Measurements from ENCODE around the gene CLCN5. TPM values are rescaled to one million over a fixed set of nuclear protein-coding genes. Genes with fewer than 3 reads are reported as not detected.
A peak's percentile ranks its signal among the peaks of the same experiment; 100 is the strongest.

Gene CLCN5
- total RNA-seq, 4 donors from 2014 or later = 3.7 to 8.2 (median 5.5) TPM

- no peak for TF ChIP-seq EP300 (IDR thresholded peaks at IDR 0.05; ENCODE audit: low read depth)
- no peak for TF ChIP-seq POLR2A (IDR thresholded peaks at IDR 0.05)
- TF ChIP-seq POLR2AphosphoS5 (IDR thresholded peaks at IDR 0.05) = no peak
- no peak for TF ChIP-seq CTCF (IDR thresholded peaks at IDR 0.05)
- 59 to 66% methylated on average over 3 to 5 of the region's 5 CpGs for WGBS, 2 donors (ENCODE audit: low coverage in 1 of 2)
- no peak for DNase-seq
- Histone ChIP-seq H3K36me3 (no peaks in the 10 kb centered on the region), H3K4me1 (no peaks in the 10 kb centered on the region), H3K27me3 (no peaks in the 10 kb centered on the region), H3K4me3 (no peak overlapping the region), H3K9me3 (no peaks in the 10 kb centered on the region), H3K27ac (no peak overlapping the region)
- in situ Hi-C loops (cut with MboI; ENCODE audit: low pct_ligation_motif_present in 1 of 4, low pct_unique_long_range_greater_than_20kb in 1 of 4, low sequenced_read_pairs in 3 of 4) = no loop called here
- intact Hi-C loops (cut with DNase I; ENCODE audit: low total_unique reads) = no loop called here
These were observed 181.6 kb downstream of the CLCN5 start for GRCh38 chrX:50103866-50104566.

DNA sequence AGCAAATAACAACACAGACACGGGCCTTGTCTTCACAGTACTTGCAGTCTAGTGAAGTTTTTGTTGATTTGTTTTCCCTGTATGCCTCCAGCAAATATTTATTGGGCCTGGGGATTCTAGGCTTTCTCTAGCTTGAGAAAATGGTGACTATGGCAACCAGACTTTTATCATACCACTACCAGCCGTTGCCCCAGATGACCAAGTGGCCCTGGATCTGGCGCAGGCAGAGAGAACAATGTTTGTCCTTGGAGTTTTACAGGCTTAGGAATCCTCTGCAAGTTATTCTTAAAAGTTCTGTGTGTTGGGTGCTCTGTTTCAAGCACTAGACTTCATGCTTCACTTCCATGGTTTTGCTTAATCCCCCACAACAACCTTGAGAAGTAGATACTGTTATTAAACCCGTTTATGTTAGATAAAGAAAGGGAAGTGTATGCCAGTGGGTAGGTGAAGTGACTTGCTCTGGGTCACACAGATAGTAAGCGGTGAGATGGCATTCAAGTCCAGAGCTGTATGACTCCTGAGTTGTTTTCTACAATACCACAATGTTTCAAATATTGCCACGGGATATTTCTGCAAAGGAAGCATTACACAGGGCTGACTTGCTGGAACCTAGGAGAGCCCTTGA is 183.8 kb downstream of the CLCN5 start:
- H3K4me3 ChIP-seq = no peak overlapping the region
- H3K4me1 ChIP-seq = no peaks in the 10 kb centered on the region
- TF ChIP-seq POLR2A (IDR thresholded peaks at IDR 0.05) (no peak), POLR2AphosphoS5 (IDR thresholded peaks at IDR 0.05) (no peak), CTCF (IDR thresholded peaks at IDR 0.05) (no peak), EP300 (IDR thresholded peaks at IDR 0.05; ENCODE audit: low read depth) (no peak)
- H3K27ac ChIP-seq = no peak overlapping the region
- DNase-seq = no peak
- H3K36me3 ChIP-seq = no peaks in the 10 kb centered on the region
- 50 to 62% methylated on average over 1 to 6 of the region's 6 CpGs for WGBS, 2 donors (ENCODE audit: low coverage in 1 of 2)
- no peaks in the 10 kb centered on the region for H3K27me3 ChIP-seq
- intact Hi-C loops (cut with DNase I; ENCODE audit: low total_unique reads) (no loop called here), in situ Hi-C loops (cut with MboI; ENCODE audit: low pct_ligation_motif_present in 1 of 4, low pct_unique_long_range_greater_than_20kb in 1 of 4, low sequenced_read_pairs in 3 of 4) (no loop called here)
- no peaks in the 10 kb centered on the region for H3K9me3 ChIP-seq

GRCh38 chrX:50107470-50107869 is 185.1 kb downstream of the CLCN5 start:
- 66 to 100% methylated on average over 1 to 2 of the region's 2 CpGs for WGBS, 2 donors (ENCODE audit: low coverage in 1 of 2)
- H3K27ac ChIP-seq = peak overlapping the region in 2 of 4 donors; percentile 32 to 50
- in situ Hi-C loops (cut with MboI; ENCODE audit: low pct_ligation_motif_present in 1 of 4, low pct_unique_long_range_greater_than_20kb in 1 of 4, low sequenced_read_pairs in 3 of 4) = no loop called here

More at GRCh38 chrX:50107470-50107869, 185.1 kb downstream of the CLCN5 start:
- no peak for DNase-seq
- no peak overlapping the region for H3K4me3 ChIP-seq
- intact Hi-C loops (cut with DNase I; ENCODE audit: low total_unique reads) = no loop called here
- no peaks in the 10 kb centered on the region for H3K9me3 ChIP-seq
- no peaks in the 10 kb centered on the region for H3K36me3 ChIP-seq
- TF ChIP-seq POLR2AphosphoS5 (IDR thresholded peaks at IDR 0.05) (no peak), POLR2A (IDR thresholded peaks at IDR 0.05) (no peak), EP300 (IDR thresholded peaks at IDR 0.05; ENCODE audit: low read depth) (no peak), CTCF (IDR thresholded peaks at IDR 0.05) (no peak)
- no peaks in the 10 kb centered on the region for H3K4me1 ChIP-seq
- no peaks in the 10 kb centered on the region for H3K27me3 ChIP-seq
